ENCODE data around the gene PPFIA3. TPM values are rescaled to one million over a fixed set of nuclear protein-coding genes. Genes with fewer than 3 reads are reported as not detected.
A peak's percentile ranks its signal among the peaks of the same experiment; 100 is the strongest.

The PPFIA3 gene
- total RNA-seq, 1 experiment from 2014 or later, result 27.3 TPM

DNA sequence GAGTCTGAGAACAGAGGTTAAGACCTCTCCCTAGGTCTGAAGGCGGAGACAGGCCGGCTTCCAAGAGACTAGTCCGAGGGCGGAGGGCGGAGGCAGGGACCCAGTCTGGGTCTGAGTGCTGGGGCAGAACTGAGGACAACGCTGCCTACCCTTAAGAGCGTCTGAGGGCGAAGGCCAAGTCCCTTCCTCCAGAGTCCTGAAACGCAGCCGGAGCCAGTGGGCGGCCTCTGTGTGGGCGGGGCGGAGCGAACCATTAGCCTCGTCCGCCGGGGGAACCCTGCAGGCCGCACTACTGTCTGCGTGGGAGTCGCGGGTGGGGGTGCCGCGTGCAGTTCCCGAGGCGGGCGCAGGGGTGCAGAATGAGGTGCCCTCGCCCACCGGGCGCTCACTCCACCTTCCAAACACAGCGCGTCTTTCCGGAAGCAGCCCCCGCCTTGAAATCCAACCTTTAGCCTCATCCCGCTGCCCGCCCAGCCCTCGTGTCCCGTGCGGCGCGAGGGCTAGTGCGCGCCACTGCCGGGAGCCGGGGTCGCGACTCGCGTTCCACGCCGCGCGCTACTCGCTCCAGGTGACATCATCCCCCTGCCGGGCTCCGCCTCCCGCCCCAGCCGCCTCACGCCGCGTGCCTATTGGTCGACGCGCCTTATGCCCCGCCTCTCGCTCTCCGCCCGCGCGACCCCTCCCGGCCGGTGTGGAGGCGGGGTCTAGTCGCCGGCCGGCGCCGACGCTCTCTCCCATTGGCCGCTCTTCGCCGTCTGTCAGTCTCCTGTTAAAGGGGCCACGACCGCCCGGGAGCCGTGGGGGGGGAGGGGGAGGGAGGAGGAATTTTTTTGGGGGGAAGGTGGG is 556 bp upstream of the PPFIA3 start, which contains the start of gene C19orf73:
C19orf73 (minus strand) TSS at position 579 of the 846 bp plus-strand sequence; CDS start at position 458, 121 bp downstream.
- Mint-ChIP-seq H3K9me3 (no peaks in the 10 kb centered on the region), H3K27me3 (ENCODE audit: low read depth) (peaks cover 64% of the 10 kb centered on the region), H3K27ac (peak within 1 kb of the TSS; percentile 61), H3K4me3 (peak within 1 kb of the TSS; percentile 75), H3K4me1 (peaks cover 14% of the 10 kb centered on the region), H3K36me3 (no peaks in the 10 kb centered on the region)
- POLR2A ChIA-PET, result no interaction called here
- ATAC-seq (peak; percentile 81), DNase-seq (ENCODE audit: low spot score) (peak; percentile 94)
- CTCF ChIA-PET, result interaction anchor here (1.0 to 2.7 kb wide), 8 partner anchors 21 to 125 kb away, joined by 3 to 18 read pairs (median 7); partner anchors contain the start of gene RUVBL2
- no peak for TF ChIP-seq ZNF671 (CRISPR knock-in tag; IDR thresholded peaks at IDR 0.05)
- no peak for TF ChIP-seq GRHL2 (CRISPR knock-in tag; IDR thresholded peaks at IDR 0.05; ENCODE audit: insufficient replicate concordance, severe bottlenecking)
- no peak for TF ChIP-seq NR1H2 (CRISPR knock-in tag; IDR thresholded peaks at IDR 0.05)
- no peak for TF ChIP-seq SMAD4 (CRISPR knock-in tag; IDR thresholded peaks at IDR 0.05)
- 0 out of 2 replicates have a peak, but pooled peaks have one; percentile 47 for TF ChIP-seq MYBL2 (CRISPR knock-in tag; IDR thresholded peaks at IDR 0.05)
- TF ChIP-seq, protein P1, sequence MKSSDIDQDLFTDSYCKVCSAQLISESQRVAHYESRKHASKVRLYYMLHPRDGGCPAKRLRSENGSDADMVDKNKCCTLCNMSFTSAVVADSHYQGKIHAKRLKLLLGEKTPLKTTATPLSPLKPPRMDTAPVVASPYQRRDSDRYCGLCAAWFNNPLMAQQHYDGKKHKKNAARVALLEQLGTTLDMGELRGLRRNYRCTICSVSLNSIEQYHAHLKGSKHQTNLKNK (CRISPR knock-in tag; IDR thresholded peaks at IDR 0.05), result no peak
- TF ChIP-seq PREB (CRISPR knock-in tag; IDR thresholded peaks at IDR 0.05; ENCODE audit: borderline replicate concordance), result no peak
- TF ChIP-seq, protein P2, sequence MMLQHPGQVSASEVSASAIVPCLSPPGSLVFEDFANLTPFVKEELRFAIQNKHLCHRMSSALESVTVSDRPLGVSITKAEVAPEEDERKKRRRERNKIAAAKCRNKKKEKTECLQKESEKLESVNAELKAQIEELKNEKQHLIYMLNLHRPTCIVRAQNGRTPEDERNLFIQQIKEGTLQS (CRISPR knock-in tag; conservative IDR thresholded peaks at IDR 0.05), result 0 out of 2 replicates have a peak, but pooled peaks have one; percentile 25
- TF ChIP-seq ZNF138 (CRISPR knock-in tag; conservative IDR thresholded peaks at IDR 0.05), result no peak
- TF ChIP-seq ZNF263 (CRISPR knock-in tag; IDR thresholded peaks at IDR 0.05; ENCODE audit: low read depth), result no peak
- TF ChIP-seq NR2C2 (CRISPR knock-in tag; IDR thresholded peaks at IDR 0.05), result no peak
- TF ChIP-seq, protein P3, sequence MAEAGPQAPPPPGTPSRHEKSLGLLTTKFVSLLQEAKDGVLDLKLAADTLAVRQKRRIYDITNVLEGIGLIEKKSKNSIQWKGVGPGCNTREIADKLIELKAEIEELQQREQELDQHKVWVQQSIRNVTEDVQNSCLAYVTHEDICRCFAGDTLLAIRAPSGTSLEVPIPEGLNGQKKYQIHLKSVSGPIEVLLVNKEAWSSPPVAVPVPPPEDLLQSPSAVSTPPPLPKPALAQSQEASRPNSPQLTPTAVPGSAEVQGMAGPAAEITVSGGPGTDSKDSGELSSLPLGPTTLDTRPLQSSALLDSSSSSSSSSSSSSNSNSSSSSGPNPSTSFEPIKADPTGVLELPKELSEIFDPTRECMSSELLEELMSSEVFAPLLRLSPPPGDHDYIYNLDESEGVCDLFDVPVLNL (CRISPR knock-in tag; IDR thresholded peaks at IDR 0.05; ENCODE audit: borderline replicate concordance, low read depth), result no peak; the same call in 1 of the 2 replicates
- TF ChIP-seq, protein P4, sequence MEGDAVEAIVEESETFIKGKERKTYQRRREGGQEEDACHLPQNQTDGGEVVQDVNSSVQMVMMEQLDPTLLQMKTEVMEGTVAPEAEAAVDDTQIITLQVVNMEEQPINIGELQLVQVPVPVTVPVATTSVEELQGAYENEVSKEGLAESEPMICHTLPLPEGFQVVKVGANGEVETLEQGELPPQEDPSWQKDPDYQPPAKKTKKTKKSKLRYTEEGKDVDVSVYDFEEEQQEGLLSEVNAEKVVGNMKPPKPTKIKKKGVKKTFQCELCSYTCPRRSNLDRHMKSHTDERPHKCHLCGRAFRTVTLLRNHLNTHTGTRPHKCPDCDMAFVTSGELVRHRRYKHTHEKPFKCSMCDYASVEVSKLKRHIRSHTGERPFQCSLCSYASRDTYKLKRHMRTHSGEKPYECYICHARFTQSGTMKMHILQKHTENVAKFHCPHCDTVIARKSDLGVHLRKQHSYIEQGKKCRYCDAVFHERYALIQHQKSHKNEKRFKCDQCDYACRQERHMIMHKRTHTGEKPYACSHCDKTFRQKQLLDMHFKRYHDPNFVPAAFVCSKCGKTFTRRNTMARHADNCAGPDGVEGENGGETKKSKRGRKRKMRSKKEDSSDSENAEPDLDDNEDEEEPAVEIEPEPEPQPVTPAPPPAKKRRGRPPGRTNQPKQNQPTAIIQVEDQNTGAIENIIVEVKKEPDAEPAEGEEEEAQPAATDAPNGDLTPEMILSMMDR (IDR thresholded peaks at IDR 0.05), result no peak
- TF ChIP-seq NFYB (CRISPR knock-in tag; conservative IDR thresholded peaks at IDR 0.05; ENCODE audit: low read depth), result peak; percentile 70
- no peak for TF ChIP-seq TEAD4 (CRISPR knock-in tag; IDR thresholded peaks at IDR 0.05)
- TF ChIP-seq ELF4 (CRISPR knock-in tag; IDR thresholded peaks at IDR 0.05; ENCODE audit: low read depth), result no peak
- TF ChIP-seq ESRRA (CRISPR knock-in tag; IDR thresholded peaks at IDR 0.05; ENCODE audit: borderline replicate concordance), result no peak; the same call in 1 of the 2 replicates
- no peak for TF ChIP-seq CREB1 (CRISPR knock-in tag; IDR thresholded peaks at IDR 0.05)
- no peak for TF ChIP-seq OVOL2 (CRISPR knock-in tag; IDR thresholded peaks at IDR 0.05; ENCODE audit: borderline replicate concordance)
- TF ChIP-seq, protein P5, sequence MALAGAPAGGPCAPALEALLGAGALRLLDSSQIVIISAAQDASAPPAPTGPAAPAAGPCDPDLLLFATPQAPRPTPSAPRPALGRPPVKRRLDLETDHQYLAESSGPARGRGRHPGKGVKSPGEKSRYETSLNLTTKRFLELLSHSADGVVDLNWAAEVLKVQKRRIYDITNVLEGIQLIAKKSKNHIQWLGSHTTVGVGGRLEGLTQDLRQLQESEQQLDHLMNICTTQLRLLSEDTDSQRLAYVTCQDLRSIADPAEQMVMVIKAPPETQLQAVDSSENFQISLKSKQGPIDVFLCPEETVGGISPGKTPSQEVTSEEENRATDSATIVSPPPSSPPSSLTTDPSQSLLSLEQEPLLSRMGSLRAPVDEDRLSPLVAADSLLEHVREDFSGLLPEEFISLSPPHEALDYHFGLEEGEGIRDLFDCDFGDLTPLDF (CRISPR knock-in tag; IDR thresholded peaks at IDR 0.05), result no peak
- 0 out of 2 replicates have a peak, but pooled peaks have one; percentile 35 for TF ChIP-seq FOXK1 (CRISPR knock-in tag; IDR thresholded peaks at IDR 0.05)
- TF ChIP-seq ZNF396 (CRISPR knock-in tag; IDR thresholded peaks at IDR 0.05; ENCODE audit: borderline replicate concordance), result no peak
- TF ChIP-seq ZNF532 (CRISPR knock-in tag; IDR thresholded peaks at IDR 0.05; ENCODE audit: borderline replicate concordance), result no peak
- no peak for TF ChIP-seq CBFB (CRISPR knock-in tag; IDR thresholded peaks at IDR 0.05; ENCODE audit: low read depth)
- TF ChIP-seq, protein P6, sequence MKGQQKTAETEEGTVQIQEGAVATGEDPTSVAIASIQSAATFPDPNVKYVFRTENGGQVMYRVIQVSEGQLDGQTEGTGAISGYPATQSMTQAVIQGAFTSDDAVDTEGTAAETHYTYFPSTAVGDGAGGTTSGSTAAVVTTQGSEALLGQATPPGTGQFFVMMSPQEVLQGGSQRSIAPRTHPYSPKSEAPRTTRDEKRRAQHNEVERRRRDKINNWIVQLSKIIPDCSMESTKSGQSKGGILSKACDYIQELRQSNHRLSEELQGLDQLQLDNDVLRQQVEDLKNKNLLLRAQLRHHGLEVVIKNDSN (CRISPR knock-in tag; IDR thresholded peaks at IDR 0.05), result no peak
